Central memory CD8-positive, alpha-beta T cell (primary cell): Measurements from ENCODE around the gene ATRIP.
"Not testable (repeated sequence)": the region's sequence is repeated elsewhere in the genome, so short reads cannot be mapped to it uniquely, and the experiment has no call there.

Experiments
- ATAC-seq: fragments of 150-1000 bp; cut with Tn5 transposase; replicated peaks from 2 replicates; pipeline ENCODE4 v1.10.0; 2022; ENCODE audit warnings: mild to moderate bottlenecking, moderate FRiP score, moderate number of reproducible peaks; ENCODE audit not compliant: poor library complexity, severe bottlenecking; ENCODE audit errors: extremely low read depth
- DNase-seq, 2 donors: peaks; one replicate each; pipeline ENCODE4 v3.0.0; 2021; ENCODE audit warnings: low spot score in 2 of 2
- H3K27ac Mint-ChIP-seq: one replicate; pipeline ENCODE4 v1.8.0; 2022; ENCODE audit warnings: low read depth, mild to moderate bottlenecking, moderate library complexity, mixed read lengths
- H3K27me3 Mint-ChIP-seq: one replicate; pipeline ENCODE4 v1.8.0; 2022; ENCODE audit warnings: mixed read lengths
- H3K36me3 Mint-ChIP-seq: one replicate; pipeline ENCODE4 v1.8.0; 2022; ENCODE audit warnings: mild to moderate bottlenecking, moderate library complexity, mixed read lengths; ENCODE audit not compliant: insufficient read depth
- H3K4me1 Mint-ChIP-seq: one replicate; pipeline ENCODE4 v1.8.0; 2022; ENCODE audit warnings: mixed read lengths
- H3K4me3 Mint-ChIP-seq: one replicate; pipeline ENCODE4 v1.8.0; 2022; ENCODE audit warnings: mild to moderate bottlenecking, moderate library complexity, mixed read lengths
- H3K9me3 Mint-ChIP-seq: one replicate; pipeline ENCODE4 v1.8.0; 2022; ENCODE audit warnings: mixed read lengths

Gene ATRIP

GRCh38 chr3:48474619-48475018 lies 28.1 kb downstream of the ATRIP start:
- peaks cover 56% of the 10 kb centered on the region for H3K4me1 Mint-ChIP-seq
- ATAC-seq (no peak), DNase-seq (no peak)
- peaks cover 32% of the 10 kb centered on the region for H3K36me3 Mint-ChIP-seq
- peak overlapping the region; percentile 54 for H3K27ac Mint-ChIP-seq
- H3K9me3 Mint-ChIP-seq = no peaks in the 10 kb centered on the region
- no peaks in the 10 kb centered on the region for H3K27me3 Mint-ChIP-seq
- peak overlapping the region; percentile 1 for H3K4me3 Mint-ChIP-seq

- Mint-ChIP-seq H3K4me3 (peak overlapping the region; percentile 1), H3K4me1 (peaks cover 54% of the 10 kb centered on the region), H3K9me3 (no peaks in the 10 kb centered on the region), H3K27me3 (no peaks in the 10 kb centered on the region), H3K36me3 (peaks cover 29% of the 10 kb centered on the region), H3K27ac (peak overlapping the region; percentile 54)
- no peak for DNase-seq
- no peak for ATAC-seq
Observed at GRCh38 chr3:48475188-48475587, 28.7 kb downstream of the ATRIP start.

DNA sequence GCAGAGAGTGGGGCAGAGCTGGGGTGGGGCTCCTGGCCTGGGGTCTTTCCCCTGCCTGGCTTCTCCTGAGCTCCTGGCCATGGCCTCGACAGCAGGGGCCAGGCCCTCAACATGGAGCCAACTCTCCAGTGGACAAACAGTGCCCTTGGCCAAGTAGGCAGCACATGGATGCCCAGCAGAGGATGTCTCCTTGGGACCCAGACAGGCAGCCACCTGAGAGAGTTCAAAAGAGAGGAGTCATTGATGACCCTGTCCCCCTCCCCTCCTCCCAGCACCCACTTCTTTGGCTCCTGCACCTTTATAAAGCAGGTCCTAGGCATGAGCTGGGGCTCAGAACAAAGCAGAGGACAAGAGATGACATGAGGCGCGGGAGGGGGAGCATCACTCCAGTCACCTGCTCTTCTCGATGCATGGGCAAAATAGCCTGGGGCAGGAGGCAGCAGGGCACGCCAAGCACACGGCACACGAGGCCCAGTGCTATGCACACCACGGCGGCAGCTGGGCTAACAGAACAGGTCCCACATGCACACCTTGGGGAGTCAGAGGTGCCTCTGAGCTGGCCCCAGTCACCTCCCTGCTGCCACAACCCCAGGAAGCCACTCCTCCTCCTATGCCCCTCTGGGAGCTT lies 30.0 kb downstream of the ATRIP start:
- ATAC-seq (no peak), DNase-seq (no peak)
- H3K9me3 Mint-ChIP-seq = no peaks in the 10 kb centered on the region
- H3K4me3 Mint-ChIP-seq = peak overlapping the region; percentile 80
- H3K27me3 Mint-ChIP-seq = no peaks in the 10 kb centered on the region
- peaks cover 26% of the 10 kb centered on the region for H3K36me3 Mint-ChIP-seq
- H3K4me1 Mint-ChIP-seq = peaks cover 51% of the 10 kb centered on the region
- peak overlapping the region; percentile 89 for H3K27ac Mint-ChIP-seq

DNA sequence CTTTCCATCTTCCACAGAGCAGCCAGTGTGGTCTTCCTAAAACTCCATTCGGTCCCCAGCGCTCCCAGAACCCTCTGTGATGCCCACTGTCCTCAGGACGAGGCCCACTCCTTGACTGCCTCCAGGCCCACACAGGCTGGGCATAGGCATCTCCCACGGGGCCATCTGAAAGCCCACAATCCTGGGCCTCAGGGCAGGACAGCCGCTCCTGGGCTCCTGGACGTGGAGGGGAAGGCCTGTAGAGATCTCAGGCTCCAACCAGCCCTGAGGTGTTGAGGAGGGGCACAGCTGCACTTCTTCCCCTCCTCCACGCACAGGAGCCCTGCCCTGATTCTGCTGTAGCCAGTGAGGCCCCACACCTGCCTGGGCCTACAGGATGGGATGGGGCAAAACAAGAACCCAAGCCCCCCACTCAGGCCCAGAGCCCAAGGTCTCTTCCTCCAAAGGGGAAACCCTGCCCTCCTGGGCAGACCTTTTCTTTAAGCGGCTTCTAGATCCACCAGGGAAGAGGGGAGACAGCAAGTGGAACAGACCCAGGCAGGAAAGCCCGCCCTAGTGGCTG lies 31.5 kb downstream of the ATRIP start:
- Mint-ChIP-seq H3K36me3 (peaks cover 20% of the 10 kb centered on the region), H3K4me3 (peak overlapping the region; percentile 80), H3K4me1 (peaks cover 46% of the 10 kb centered on the region), H3K27me3 (no peaks in the 10 kb centered on the region), H3K27ac (peak overlapping the region; percentile 89), H3K9me3 (no peaks in the 10 kb centered on the region)
- DNase-seq = no peak
- ATAC-seq = no peak

- H3K4me1 Mint-ChIP-seq = peaks cover 38% of the 10 kb centered on the region
- peak overlapping the region; percentile 80 for H3K4me3 Mint-ChIP-seq
- H3K27ac Mint-ChIP-seq = peak overlapping the region; percentile 89
- peaks cover 20% of the 10 kb centered on the region for H3K36me3 Mint-ChIP-seq
- no peaks in the 10 kb centered on the region for H3K27me3 Mint-ChIP-seq
- no peaks in the 10 kb centered on the region for H3K9me3 Mint-ChIP-seq
- DNase-seq (peak; percentile 54 to 69), ATAC-seq (peak; percentile 87)
Observed at GRCh38 chr3:48478626-48479555, 32.4 kb downstream of the ATRIP start.

- Mint-ChIP-seq H3K4me1 (peaks cover 31% of the 10 kb centered on the region), H3K36me3 (peaks cover 21% of the 10 kb centered on the region)
- not testable (repeated sequence) for ATAC-seq, H3K27me3 Mint-ChIP-seq, H3K27ac Mint-ChIP-seq, DNase-seq, H3K4me3 Mint-ChIP-seq, H3K9me3 Mint-ChIP-seq
Observed at GRCh38 chr3:48480891-48481290, 34.4 kb downstream of the ATRIP start.

DNA sequence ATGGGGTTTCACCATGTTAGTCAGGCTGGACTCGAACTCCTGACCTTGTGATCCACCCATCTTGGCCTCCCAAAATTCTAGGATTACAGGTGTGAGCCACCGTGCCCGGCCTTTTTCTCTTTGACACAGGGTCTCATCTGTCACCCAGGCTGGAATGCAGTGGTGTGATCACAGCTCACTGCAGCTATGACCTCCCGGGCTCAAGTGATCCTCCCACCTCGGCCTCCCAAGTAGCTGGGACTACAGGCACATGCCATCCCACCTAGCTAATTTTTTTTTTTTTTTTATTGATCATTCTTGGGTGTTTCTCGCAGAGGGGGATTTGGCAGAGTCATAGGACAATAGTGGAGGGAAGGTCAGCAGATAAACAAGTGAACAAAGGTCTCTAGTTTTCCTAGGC lies 36.3 kb downstream of the ATRIP start:
- not testable (repeated sequence) for DNase-seq, H3K9me3 Mint-ChIP-seq, H3K27me3 Mint-ChIP-seq, ATAC-seq, H3K4me3 Mint-ChIP-seq, H3K27ac Mint-ChIP-seq
- peaks cover 14% of the 10 kb centered on the region for H3K36me3 Mint-ChIP-seq
- peaks cover 24% of the 10 kb centered on the region for H3K4me1 Mint-ChIP-seq

DNA sequence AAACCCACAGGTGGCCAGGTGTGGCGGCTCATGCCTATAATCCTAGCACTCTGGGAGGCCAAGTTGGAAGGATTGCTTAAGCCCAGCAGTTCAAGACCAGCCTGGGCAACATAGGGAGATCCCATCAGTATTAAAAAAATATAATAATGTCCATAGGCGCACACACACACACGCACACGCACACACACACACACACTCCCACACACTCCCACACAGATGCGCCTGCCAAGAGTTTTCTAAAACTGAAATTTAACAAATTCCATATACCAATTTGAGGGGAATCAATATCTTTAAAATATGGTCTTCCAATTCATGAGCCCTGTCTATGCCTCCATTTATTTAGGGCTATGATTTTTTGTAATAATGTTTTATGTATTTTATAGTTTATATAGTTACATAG lies 40.4 kb downstream of the ATRIP start:
- Mint-ChIP-seq H3K4me1 (no peaks in the 10 kb centered on the region), H3K36me3 (peaks cover 3% of the 10 kb centered on the region), H3K27me3 (no peaks in the 10 kb centered on the region)

DNA sequence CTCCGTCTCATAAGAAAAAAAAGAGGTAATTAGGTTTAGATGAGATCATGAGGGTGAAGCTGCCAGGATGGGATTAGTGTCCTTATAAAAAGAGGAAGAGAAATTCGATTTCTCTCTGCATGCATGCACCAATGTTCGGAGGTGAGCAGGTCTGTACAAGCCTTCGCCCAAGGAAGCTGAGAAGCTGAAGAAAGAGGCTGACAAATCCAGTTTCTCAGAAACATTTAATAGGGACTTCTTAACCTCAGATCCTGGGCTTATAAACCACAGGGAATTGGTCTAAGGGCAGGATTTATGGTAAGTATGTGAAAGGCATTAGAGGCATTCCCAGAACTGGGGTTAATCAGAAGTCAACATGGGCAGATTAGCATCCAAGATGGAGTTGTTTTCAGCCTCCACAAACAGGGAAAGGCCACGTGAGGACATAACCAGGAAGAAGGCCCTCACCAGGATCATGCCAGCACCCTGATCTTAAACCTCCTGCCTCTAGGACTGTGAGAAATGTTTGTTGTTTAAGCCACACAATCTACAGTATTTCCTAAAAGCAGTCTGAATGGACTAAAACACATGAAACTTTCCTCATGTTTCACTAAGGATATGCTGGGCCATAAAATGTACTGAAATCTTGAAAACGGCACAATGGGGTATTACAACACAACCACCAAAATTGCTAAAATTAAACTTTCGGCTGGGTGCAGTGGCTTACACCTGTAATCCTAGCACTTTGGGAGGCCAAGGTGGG lies 46.1 kb downstream of the ATRIP start:
- ATAC-seq = no peak
- DNase-seq = no peak

More for the DNA sequence above, 40.4 kb downstream of the ATRIP start:
- no peak for ATAC-seq
- Mint-ChIP-seq H3K9me3 (no peaks in the 10 kb centered on the region), H3K27ac (peak overlapping the region; percentile 25), H3K4me3 (no peak overlapping the region)
- no peak for DNase-seq

GRCh38 chr3:48493203-48493501 lies 46.6 kb downstream of the ATRIP start:
- H3K27me3 Mint-ChIP-seq = no peaks in the 10 kb centered on the region
- ATAC-seq = no peak
- H3K27ac Mint-ChIP-seq = no peak overlapping the region
- H3K4me1 Mint-ChIP-seq = no peaks in the 10 kb centered on the region
- DNase-seq = no peak
- peaks cover 14% of the 10 kb centered on the region for H3K36me3 Mint-ChIP-seq
- no peaks in the 10 kb centered on the region for H3K9me3 Mint-ChIP-seq
- H3K4me3 Mint-ChIP-seq = no peak overlapping the region

More for the DNA sequence above, 46.1 kb downstream of the ATRIP start:
- H3K27ac Mint-ChIP-seq = no peak overlapping the region
- H3K4me1 Mint-ChIP-seq = no peaks in the 10 kb centered on the region
- H3K36me3 Mint-ChIP-seq = peaks cover 13% of the 10 kb centered on the region
- no peaks in the 10 kb centered on the region for H3K9me3 Mint-ChIP-seq
- H3K27me3 Mint-ChIP-seq = no peaks in the 10 kb centered on the region
- H3K4me3 Mint-ChIP-seq = no peak overlapping the region

DNA sequence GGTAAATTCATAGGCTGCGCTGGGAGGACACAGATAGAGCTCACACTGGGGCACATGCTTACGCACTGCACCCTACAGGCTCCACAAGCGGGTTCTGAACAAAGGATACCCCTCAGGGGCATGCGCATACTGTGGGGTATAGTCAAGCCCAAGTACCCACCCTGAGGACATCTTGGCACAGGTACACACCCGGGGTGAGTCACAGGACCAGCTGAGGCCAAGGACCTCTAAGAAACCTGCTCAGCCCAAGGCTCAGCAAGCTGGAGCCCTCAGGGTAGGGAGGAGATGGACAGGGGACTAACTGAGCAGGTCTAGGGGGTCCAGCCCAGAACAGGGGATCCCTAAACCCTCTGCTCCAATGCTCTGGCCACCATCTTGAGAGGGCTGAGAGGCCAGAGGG lies 54.1 kb downstream of the ATRIP start:
- no peak overlapping the region for H3K4me3 Mint-ChIP-seq
- peaks cover 16% of the 10 kb centered on the region for H3K36me3 Mint-ChIP-seq
- no peaks in the 10 kb centered on the region for H3K27me3 Mint-ChIP-seq
- DNase-seq (no peak), ATAC-seq (no peak)
- H3K9me3 Mint-ChIP-seq = no peaks in the 10 kb centered on the region
- H3K27ac Mint-ChIP-seq = peak overlapping the region; percentile 88
- H3K4me1 Mint-ChIP-seq = peaks cover 36% of the 10 kb centered on the region

GRCh38 chr3:48501196-48501595 lies 54.7 kb downstream of the ATRIP start:
- no peak overlapping the region for H3K4me3 Mint-ChIP-seq
- ATAC-seq (no peak), DNase-seq (no peak)
- H3K36me3 Mint-ChIP-seq = peaks cover 14% of the 10 kb centered on the region
- H3K27me3 Mint-ChIP-seq = no peaks in the 10 kb centered on the region
- H3K27ac Mint-ChIP-seq = peak overlapping the region; percentile 88
- H3K4me1 Mint-ChIP-seq = peaks cover 39% of the 10 kb centered on the region
- H3K9me3 Mint-ChIP-seq = no peaks in the 10 kb centered on the region
